AG09319 (cell line): Measurements from ENCODE around the gene ADPRH.

Experiments used
- DNase-seq: peaks from one replicate; pipeline ENCODE4 v3.0.0-alpha.2; 2010; ENCODE audit warnings: low read depth; ENCODE audit errors: extremely low read depth
- TF ChIP-seq, protein P1 (sequence below): IDR thresholded peaks from 2 replicates; pipeline ENCODE4 v1.5.1; 2011; ENCODE audit warnings: low read depth, mild to moderate bottlenecking, inconsistent platforms, low read length, moderate library complexity

Gene ADPRH

DNA sequence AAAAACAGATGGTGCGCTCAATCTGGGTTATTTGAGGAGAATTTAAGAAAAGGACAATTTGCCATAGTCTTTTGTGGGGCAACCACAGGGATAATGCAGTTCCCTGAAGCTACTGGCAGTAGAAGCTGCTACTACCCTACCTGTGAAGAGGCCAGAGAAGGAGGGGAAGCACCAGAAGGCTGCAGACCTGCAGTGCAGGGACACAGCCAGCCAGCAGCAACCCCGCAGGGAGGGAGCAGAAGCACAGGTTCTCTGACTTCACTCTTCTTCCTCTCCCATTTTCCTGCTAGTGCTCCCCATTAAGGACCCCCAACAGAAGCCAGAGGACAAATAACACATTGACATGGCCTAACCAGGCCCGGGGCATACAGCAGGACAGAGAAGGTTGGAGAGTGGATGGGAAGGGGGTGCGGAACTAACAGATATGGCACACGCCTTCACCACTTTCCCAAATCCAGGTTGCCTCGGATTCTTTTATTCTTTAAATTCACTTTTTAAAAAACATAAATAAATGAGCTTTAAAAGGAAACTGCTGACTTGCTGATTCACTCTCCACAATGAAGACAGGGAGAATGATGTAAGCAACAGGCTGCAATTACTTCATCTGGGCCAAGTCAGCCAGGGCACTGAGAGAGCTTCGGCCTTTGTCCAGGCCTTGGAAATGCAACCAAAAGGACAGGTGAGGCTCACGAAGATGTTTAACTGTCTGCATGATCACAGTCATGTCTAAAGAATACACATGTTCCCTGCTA is 51.0 kb downstream of the ADPRH start:
- TF ChIP-seq, protein P1, sequence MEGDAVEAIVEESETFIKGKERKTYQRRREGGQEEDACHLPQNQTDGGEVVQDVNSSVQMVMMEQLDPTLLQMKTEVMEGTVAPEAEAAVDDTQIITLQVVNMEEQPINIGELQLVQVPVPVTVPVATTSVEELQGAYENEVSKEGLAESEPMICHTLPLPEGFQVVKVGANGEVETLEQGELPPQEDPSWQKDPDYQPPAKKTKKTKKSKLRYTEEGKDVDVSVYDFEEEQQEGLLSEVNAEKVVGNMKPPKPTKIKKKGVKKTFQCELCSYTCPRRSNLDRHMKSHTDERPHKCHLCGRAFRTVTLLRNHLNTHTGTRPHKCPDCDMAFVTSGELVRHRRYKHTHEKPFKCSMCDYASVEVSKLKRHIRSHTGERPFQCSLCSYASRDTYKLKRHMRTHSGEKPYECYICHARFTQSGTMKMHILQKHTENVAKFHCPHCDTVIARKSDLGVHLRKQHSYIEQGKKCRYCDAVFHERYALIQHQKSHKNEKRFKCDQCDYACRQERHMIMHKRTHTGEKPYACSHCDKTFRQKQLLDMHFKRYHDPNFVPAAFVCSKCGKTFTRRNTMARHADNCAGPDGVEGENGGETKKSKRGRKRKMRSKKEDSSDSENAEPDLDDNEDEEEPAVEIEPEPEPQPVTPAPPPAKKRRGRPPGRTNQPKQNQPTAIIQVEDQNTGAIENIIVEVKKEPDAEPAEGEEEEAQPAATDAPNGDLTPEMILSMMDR: no peak
- peak; percentile 29 for DNase-seq

DNA sequence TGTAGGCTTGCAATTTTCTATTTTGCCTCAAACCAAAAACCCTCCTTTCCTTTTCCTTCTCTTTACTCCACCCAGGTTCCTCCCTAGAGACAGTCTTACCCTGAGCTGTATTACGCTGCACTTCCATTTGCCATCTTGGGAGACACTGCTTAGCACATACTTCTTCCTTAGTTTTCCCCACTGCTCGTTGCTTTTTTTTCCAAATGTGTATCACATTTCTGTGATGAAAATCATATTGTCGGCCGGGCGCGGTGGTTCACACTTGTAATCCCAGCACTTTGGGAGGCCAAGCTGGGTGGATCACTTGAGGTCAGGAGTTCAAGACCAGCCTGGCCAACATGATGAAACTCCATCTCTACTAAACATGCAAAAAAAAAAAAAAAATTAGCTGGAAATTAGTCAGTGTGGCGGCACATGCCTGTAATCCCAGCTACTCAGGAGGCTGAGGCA is 51.6 kb downstream of the ADPRH start:
- TF ChIP-seq, protein P1: no peak
- DNase-seq: no peak

DNA sequence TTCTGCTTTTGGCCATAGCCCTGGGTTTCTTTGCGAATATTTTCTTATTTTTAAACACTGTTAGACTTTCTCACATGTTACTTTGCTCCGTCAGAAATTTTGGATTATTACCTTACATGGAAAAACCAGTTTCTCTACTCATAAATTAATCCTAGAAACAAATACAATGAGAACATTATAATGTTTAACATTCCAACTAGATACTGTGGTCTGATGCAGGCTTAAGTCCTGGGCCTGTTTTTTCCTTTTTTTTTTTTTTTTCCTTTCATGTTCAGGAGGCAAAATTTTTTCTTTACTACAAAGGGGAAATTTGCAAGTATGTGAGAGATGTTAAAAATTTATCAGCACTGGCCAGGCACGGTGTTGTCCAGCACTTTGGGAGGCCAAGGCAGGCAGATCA is 52.2 kb downstream of the ADPRH start:
- TF ChIP-seq, protein P1: no peak
- no peak for DNase-seq

DNA sequence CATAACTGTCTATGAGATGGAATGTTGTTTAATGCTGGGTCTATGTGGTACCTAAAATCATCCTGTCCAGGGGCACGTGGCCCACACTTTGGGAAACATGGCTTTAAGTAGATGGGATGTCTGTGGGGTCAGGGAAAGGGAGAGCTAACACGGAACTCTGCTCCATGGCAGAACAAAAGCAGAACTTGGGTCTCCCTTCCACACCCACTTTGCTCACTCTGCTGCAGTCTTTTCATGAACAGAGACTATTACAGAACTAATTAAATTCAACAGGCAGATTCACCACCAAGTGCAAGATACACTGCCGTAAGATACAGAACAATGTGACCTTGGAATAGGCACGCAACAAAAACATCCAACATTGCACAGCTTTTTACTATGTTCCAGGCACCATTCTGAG is 52.9 kb downstream of the ADPRH start:
- TF ChIP-seq, protein P1: no peak
- DNase-seq: no peak

DNA sequence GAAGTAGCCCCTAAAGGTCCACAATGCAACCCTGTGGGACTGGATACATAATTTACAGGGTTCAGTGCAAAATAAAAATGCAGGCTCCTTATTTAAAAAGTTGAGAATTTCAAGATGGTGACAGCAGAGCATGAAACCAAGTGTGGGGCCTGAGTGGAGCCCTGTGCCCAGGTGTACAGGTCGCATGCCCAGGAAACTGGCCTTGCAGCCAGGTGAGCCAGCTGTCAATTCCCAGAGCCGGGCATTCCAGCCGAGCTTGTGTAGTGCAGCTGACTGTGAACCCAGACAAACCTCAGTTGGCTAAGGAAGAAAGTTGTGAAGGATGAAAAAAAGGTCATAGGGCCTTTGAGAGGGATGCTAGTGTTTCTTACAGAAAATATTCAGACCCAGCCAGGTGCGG is 53.5 kb downstream of the ADPRH start:
- no peak for DNase-seq
- TF ChIP-seq, protein P1: no peak

DNA sequence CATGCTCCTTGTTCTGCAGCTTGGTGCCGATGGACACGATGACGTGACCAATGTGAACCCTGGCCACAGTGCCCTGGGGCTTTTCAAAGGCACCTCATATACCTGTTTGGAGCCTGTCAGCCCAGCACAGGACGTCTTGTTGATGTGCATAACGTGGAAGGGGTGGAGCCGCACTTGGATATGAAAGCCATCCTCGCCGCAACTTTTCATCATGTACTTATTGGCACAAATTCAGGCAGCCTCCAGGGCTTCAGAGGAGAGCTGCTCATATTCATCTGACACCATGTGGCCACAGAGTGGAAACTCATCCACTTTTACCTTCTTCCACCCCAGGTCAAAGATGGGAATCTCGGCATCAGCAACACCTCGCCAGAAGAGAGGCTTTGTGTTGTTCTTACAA is 56.4 kb downstream of the ADPRH start:
- DNase-seq: no peak
- TF ChIP-seq, protein P1: no peak

DNA sequence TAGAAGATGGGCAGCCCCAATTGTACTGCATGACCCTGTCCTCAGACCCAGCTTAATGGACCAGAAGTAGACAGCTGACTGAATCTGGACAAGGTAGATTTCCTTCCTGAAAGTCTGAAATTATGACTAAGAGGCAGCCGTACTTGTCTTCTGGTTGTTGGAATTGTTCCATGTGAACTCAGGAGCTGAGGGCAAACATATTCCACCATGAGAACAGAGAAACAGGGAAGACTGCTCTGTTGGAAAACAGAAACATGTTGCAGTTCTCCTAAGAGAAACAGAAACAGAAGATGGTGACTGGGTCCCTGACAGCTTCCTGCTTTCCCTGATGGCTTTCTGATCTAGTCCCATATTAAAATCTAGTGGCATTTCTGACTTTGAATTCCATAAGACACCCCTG is 57.0 kb downstream of the ADPRH start:
- TF ChIP-seq, protein P1: no peak
- no peak for DNase-seq
